Inflammatory macrophage treated with lipopolysaccharide for 1 hour (primary cell): ENCODE measurements around the gene MYO5B.
"Not testable (repeated sequence)": the region's sequence is repeated elsewhere in the genome, so short reads cannot be mapped to it uniquely, and the experiment has no call there.

Experiments used
- DNase-seq, 2 donors: peaks; one replicate each; pipeline ENCODE4 v3.0.0-alpha.2; 2020 to 2022

MYO5B gene

DNA sequence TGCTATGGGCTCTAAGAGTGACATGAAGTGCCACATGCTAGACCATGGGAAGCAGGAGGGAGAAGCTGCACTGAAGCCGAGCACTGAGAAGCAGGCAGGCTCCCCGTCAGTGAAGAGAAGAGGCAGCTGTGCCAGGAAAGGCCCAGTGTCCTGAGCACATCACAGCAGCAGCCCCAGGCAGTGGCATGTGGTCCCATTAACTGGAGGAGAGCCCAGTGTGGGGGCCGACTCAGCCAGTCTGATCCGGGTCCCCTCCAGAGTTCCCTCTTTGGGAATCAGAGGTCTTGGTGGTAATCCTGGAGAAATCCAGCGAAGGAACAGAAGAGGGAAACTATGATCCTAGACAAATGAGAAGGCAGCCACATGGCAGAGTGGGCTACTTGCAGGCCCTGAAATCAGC is 284.9 kb downstream of the MYO5B start:
- no peak for DNase-seq

DNA sequence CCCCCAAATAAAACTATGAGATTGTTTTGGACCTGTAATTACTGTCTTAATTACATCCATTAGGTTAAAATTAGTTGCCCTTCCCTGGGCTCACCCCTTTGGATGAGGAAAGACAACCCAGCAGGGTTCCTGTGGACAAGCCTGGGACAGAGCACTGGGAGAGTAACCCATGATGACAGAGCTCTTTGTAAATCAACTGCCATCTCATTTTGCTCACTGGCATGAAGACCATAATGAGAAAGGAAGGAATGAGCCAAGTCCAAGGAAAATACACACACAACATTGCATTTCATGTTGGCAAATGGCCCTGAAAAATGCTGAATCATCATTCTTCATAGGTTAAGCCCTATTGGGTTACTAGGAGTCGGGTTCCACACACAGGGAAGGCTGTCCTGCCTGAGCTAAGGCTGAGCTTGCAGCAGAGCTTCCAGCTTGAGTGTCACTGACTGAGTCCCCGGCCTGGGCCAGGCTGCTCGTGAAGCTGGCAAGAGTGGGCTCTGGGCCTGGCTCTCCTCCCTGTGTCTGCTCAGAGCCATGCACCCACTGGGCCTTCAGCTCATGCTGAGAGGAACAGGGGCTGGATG is 287.5 kb downstream of the MYO5B start:
- no peak for DNase-seq

DNA sequence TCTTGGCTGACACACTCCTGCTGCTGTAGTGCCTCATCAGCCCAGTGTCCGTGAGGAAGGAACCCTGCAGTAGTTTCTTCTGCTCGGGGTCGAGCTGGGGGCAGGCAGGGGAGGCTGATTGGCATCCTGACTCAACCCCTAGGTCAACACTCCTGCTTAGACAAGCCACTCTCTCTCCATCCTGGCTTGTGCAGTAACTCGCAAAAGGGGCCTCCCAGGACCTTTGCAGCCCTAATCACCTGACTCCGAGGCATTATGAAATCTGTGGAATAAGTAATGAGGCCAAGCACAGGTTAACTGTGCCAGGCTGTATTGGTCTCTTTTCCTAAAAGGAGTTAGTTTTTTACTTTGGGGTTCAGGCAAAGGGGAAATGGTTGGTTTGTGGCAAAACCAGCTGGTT is 289.2 kb downstream of the MYO5B start:
- DNase-seq, result no peak

DNA sequence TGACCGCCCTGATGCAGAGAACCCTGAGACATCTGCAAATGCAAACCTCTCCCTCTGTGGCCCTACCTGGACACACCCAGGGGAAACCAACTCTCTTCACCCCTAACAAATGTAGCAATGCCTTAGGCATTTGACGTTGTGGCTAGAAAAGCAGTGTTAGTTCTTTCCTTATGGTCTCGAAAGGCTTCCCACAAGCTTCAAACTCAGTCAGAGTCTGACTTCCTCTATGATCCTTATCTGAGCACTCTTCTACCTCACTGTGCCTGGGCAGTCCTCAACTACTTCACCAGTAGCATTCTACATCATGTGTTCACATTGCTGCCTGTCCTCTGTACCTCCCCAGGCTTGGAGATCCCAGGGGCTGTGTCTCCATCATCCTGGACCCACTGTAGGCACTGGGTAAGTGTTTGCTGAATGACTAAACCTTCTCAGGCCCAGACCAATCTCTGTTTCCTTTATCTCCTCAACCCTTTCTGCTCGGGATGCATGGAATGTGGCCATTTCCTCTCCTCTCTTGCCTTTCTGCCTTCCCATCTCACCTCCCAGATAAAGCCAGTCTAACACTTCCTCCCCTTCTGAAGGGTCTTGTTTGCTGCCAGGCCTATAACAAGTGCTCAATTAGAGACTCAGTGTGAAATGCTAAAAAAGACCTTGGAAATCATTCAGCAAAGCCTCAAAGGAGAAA is 289.9 kb downstream of the MYO5B start:
- DNase-seq, result no peak

DNA sequence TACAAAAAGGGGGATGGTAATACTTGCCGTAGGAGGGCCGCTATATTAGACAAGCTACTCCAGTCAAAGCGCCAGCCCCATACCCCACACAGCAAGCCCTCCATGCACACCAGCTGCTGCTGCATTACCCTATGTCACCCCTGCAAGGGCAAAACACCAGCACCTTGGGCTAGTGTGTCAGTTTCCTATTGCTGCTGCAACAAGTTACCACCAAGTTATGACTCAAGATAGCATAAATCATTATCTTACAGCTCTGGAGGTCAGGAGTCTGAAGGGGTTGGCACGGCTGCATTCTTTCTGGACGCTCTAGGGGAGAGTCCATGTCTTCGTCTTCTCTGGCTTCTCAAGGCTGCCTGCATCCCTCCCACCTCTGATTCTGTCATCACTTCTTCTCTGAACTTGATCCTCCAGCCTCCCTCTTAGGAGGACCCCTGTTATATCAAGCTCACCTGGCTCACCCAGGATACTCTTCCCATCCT is 293.0 kb downstream of the MYO5B start:
- DNase-seq, result no peak

DNA sequence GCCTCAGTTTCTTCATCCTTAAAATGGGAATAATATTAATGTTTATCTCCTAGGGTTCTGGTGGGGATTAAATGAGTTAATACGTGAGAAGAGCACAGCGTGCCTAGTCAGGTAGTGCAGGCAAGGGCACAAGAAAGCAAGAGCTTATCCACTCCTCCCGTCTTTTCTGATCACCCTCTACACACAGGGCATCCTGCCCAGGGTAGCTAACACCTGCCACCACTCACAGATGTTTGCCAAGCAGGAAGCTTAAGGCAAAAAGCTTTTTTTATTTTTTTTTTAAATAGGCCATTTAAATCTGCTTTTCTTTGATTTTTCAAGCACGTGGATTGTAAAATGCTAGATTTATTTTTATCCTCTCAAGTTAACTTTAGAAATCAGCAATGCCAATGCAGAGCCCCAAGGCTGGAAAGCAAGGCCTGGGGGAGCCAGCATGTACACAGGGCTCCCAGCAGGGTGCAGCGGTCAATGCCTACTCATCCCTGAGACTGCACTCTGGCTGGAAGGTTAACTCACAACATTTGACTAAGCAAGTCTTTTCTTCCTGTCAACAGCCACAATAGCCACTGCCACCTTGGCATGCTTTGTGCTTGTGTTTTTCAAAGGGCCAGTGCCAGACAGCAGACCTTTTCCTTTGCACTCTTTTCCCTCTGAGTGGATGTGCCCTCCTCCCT is 295.2 kb downstream of the MYO5B start:
- no peak for DNase-seq

DNA sequence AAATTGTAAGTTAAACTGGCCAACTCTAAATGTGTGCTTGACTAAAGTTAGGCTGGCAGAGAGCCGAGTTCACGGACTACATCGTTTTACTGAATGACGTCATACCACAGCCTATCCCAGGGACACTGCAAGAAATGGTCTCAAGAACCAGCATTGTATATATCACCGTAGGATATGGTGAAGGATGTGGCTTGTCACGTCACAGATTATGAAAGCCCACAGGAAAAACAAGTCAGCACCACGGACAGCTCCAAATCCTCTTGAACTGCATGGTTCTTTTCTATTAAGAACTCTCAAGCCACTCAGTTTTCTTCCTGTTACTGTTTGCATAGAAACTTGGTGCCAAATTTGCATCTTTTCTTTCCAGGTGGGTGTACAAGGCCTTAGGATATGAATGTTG is 296.5 kb downstream of the MYO5B start:
- peak; percentile 9 to 67 for DNase-seq

DNA sequence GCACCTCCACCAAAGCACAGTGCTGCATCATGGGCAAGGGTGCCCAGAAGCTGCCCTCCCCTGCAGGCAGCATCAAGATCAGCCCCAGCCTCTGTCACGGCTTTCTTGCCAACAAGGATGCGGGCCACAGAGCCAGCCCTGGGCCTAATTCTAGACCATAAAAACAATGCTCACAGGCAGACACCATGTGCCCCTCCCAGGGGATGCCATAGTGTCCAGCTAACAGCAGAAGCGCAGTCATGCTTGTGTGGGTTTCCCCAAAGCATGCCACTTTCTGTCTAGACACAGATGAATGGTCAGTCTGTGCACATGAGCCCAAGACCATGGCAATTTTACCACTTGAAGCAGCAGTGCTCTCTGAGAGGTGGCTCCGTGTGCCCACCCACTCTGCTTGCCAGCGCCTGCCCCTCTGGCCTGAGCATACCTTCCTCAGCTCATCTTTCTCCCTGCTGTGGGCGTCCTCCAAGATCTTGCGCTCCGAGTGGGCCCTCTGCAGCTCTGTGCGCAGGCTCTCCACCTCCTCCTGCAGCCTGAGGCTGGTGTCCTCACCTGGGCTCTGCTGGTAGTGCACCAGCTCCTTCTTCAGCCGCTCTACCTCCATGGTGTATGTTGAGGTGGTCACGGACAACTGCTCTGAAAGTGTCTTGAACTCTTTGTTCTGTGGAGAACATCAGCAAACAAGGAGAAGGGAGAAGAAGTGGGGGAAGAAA is 300.3 kb downstream of the MYO5B start:
- no peak for DNase-seq

DNA sequence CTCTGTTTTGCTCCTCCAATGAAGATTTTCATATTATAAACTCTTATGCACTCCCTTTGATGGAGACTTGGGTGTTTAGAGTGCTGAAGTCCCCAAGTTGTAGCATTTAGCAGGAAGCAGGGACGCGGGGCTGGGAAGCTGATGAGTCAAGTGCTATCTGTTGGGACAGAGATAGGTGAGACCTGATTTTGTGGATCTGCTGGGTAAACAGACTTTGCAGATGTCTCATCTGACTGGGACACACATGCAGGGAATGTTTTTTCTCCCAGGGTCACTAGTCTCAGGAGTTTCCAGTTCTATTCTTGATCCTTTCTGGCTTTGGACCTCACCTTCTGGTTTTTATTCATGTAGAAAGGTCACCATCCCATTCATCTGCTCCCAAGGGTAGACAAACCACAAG is 301.9 kb downstream of the MYO5B start:
- DNase-seq, result no peak

DNA sequence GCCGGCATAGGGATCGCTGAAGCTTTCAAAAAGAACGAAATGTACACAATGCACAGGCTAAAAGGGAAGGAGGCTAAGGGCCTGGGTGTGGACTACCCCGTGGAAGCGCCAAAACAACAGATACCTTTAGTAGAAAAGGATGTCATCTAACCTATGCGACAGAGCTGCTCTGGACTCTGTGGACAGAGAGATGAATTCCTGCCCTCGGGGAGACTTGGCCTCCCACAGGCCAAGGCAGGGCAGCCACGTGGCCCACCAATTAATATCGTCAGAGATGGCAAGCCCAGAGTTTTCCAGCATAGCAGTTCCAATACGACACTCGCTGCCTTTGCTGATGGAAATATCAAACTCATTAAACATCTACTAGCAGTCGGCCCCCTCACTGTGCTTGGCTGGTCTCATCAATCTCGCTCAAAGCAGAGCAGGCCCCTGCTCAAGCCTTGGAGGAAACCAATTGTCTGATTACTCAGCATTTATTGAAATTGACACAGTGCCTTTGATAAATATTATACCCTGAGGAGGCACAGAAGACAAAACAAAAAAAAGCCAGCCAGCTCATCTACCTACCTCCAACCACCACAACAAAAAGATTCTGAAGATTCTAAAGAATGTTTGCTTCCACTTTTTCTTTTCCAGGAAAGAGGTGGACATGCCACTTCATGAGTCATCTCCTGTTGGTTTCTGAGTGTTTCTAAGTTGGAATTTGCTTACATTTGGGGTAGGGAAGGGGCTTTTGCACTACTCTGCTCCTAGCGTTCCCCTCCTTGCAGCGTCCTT is 302.6 kb downstream of the MYO5B start:
- DNase-seq, result no peak

DNA sequence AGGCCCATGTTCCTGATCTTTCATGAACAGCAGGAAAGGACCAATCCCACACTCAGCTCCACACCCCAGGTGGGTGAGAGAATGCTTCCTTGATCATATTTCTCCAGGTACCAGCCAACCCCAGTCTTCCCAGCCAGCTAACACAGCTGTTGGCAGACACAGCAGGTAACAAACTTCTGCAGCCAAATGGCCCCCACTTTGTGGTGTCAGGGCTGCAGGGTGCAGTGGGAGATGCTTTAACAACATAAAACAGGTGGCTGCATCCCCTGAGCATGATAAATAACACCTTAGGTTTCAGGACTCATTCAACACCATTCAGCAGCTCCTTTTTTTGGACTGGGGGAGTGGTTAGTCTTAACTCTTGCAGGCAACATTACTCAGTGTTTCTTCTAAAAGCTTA is 304.9 kb downstream of the MYO5B start:
- no peak for DNase-seq

DNA sequence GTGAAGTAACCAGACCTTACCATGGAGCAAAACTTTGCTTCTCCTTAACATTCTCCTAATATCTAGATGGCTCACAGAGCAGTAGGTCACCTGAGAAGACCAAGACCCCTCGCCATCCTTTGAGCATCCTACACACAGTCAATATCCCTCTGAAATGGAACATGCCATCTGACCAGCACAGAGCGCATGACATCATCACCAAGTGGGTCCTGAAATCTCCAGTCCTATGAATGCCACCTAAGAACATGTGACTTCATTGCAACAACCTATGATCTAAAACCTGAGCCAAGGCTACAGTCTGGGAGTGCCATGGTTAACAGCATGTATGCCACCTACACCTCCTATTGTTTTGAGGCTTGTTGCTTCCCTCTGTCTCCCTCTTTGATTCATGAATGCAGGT is 305.4 kb downstream of the MYO5B start:
- DNase-seq, result not testable (repeated sequence)

DNA sequence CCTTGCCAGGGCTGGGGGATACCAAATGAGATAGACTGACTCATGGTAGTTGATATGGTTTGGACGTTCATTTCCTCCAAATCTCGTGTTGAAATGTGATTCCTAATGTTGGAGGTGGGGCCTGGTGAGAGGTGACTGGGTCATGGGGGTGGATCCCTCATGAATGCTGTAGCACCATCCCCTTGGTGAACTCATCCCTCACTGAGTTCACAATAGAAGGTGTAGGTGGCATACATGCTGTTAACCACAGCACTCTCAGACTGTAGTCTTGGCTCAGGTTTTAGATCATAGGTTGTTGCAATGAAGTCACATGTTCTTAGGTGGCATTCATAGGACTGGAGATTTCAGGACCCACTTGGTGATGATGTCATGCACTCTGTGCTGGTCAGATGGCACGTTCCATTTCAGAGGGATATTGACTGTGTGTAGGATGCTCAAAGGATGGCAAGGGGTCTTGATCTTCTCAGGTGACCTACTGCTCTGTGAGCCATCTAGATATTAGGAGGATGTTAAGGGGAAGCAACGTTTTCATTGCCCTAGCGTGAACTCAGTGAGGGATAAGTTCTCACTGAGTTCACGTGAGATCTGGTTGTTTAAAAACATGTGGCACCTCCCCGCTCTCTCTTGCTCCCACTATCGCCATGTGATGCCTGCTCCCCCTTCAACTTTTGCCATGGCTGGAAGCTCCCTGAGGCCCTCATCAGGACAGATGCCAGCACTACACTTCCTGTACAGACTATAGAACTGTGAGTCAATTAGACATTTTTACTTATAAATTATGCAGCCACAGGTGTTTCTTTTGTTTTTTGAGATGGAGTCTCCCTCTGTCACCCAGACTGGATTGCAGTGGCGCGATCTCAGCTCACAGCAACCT is 307.8 kb downstream of the MYO5B start:
- no peak for DNase-seq

DNA sequence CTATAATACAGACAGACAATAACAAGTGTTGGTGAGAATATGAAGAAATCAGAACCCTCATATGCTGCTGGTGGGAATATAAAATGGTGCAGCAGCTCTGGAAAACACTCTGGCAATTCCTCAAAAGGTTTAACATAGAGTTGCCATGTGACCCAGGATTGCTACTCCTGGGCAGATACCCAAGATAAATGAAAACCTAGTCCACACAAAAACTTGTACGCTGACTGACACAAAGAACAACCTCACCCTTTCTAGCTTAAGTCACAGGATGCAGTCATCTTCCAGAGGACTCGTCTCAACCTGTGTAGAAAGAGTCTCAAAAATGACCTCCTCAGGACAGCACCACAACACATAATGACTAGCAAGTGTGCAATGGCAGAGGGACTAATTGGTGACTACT is 310.0 kb downstream of the MYO5B start:
- no peak for DNase-seq

DNA sequence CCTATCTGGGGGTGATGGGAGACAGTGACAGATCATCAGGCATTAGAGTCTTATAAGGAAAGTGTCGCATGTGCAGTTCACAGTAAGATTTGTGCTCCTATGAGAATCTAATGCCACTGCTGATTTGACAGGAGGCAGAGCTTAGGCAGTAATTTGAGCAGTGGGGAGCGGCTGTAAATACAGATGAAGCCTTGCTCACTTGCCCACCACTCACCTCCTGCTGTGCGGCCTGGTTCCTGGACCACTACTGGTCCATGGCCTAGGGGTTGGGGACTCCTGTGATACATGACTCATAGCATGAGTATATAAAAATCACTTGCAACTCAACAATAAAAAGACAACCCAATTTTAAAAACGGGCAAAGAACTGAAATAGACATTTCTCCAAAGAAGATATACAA is 310.5 kb downstream of the MYO5B start:
- DNase-seq, result no peak

DNA sequence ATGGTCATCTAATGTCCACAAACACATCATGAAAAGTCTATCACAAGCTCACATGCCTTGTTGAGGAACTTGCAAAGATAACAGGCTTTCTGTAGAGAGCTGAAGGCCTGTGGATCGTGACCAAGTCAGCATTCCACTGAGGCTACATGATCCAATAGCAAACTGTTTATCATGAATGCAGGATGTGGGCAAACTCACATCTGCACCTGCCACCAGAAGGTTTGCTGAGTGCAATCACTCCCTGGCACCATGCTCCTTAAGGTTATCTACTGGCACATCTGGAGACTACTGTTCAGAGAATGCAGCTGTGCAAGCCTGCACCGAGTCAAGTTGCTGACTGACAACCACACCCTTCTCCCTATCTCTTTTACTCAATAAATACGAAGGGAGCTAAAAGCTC is 314.3 kb downstream of the MYO5B start:
- DNase-seq, result no peak

DNA sequence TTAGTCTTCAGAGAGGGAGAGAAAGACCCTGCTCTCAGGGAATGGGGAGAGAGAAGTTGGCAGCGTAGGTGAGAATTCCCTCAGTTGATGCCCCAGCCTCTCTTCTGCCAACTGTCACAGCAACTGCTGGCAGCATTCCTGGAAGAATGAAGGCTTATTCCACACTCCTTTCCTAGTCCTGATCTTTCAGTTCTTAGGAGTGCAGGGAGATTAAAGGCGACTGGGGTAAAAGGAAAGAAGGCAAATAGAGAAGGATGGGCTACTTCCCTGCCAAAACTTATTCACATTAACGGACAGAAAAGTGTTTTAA is 315.7 kb downstream of the MYO5B start:
- no peak for DNase-seq

DNA sequence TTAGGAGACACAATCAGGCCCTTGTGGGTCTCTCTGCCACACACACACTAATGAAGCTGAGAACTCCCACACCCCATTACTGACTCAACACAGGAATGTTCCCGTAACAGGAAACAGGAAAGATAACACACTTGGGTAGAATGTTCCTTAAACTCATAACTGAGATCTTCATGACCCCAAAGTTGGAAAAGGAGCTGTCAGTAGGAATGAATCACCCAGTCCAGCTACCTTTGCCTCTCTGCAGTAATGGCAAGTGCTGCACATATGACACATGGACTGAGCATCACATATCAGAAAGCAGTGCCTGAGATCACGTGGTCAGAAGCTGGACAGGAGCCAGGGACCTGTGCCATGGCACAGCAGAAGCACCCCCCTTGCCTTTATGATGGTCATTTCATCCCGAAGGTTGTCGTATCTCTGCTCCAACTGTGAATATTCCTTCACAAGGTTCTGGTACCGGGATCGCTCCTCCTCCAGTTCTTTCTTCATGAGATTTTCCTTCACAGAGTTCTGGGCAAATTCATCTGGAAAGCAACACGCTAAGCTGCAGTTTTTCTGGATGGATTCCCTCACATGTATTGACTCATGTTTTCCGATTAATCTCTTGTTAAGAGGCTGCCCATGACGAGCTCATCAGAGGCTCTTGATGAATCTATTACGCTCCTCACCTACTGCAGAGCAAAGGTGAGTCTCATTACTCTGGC is 316.2 kb downstream of the MYO5B start:
- DNase-seq, result no peak

DNA sequence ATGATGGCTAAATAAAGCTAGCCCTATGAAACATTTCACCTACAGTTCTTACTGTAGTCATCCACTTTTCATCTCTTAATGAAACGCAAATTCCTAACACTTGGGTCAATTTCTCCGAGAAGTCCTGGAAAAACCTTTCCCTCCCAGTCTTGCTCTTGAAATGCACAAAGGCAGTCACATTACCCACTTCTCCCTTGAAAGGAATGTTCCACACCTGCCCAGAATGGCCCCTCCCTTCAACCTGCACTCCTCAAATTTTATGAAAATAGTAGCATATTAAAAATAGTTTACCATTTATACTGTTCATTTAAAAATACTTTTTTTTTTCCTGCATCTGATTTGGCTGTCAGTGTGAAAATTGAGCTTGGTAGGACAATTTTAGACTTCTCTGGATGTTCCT is 316.9 kb downstream of the MYO5B start:
- DNase-seq, result no peak

DNA sequence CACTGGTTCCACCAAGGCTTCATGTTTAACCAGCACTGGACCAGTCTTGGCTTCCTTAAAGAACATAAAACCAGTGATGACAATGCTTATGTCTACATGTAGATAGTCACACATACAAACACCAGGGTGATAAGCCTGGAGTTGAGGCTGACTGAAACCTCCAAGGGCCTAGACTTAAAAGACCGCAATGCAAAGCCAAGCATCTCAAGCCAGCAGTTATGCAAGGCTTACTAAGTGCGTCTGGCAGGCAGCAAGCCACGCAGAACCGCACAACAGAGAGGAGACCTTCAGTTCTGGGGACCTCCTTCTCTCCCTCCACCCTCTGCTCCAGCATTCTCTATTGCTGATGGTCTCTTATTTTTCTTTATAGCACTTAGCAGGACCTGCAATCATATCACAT is 318.4 kb downstream of the MYO5B start:
- DNase-seq, result no peak

DNA sequence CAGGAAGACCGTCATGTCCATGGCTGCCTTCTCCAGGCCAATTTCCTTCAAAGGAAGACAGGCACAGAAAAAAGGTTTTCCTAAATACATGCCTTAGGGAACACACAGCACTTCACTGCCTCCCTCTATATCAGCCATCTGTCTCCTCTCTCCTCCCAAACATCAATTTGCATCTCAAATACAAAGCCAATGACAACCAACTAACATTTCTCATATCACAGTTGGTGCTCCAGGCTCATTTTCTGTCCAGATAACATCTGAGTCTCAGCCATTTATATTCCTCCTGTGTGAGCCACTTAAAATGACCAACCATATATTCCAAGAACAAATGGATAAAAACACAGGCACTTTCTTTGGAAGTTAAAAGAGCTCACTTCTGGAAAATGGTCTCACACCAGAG is 319.2 kb downstream of the MYO5B start:
- no peak for DNase-seq

DNA sequence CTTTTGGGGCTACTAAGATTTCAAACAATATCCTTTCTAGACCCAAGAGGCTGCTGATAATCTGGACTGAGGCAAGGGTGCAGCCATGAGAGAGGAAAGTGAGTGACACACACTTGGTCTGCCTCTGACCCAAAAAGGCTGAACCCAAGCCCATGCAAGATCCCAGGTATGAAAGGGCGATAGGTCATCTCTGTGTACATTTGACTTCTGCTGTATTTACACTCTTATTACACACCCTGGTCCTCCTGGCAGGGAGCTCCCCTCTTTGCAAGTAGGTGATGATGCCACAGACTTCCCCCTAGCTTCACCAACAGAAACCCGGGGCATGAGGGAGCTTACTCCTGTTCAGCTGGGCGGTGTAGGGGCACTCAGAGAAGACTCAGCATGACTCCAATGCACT is 319.8 kb downstream of the MYO5B start:
- no peak for DNase-seq
